B cell (primary cell): ENCODE data around the gene LSMEM2. TPM values are rescaled to one million over a fixed set of nuclear protein-coding genes. Genes with fewer than 3 reads are reported as not detected.

Experiments used
- ATAC-seq: fragments of 200-7000 bp; cut with Tn5 transposase; one replicate; pipeline ENCODE4 v1.10.0; 2021; ENCODE audit warnings: low read depth, mild to moderate bottlenecking, moderate number of reproducible peaks, moderate library complexity
- CTCF ChIA-PET: fragments of 350-600 bp; sonication (Branson Sonifier 250); formaldehyde crosslinking; loops from one replicate; lab custom pipeline; 2021; ENCODE audit warnings: antibody characterized with exemption, inconsistent platforms; lab: Charles Lee
- POLR2A ChIA-PET: fragments of 350-600 bp; sonication (Branson Sonifier 250); formaldehyde crosslinking; loops from one replicate; lab custom pipeline; 2021; ENCODE audit warnings: antibody characterized with exemption; lab: Charles Lee
- DNase-seq: peaks from one replicate; pipeline ENCODE4 v3.0.0; 2013
- H2AFZ ChIP-seq: 2 replicates; pipeline ENCODE4 v1.6.1; 2012; ENCODE audit warnings: mild to moderate bottlenecking, low read depth, low read length; ENCODE audit not compliant: insufficient read depth, poor library complexity, severe bottlenecking
- H3K27ac ChIP-seq, 2 donors: 1 replicate in 1 of 2; 2 replicates in 1 of 2; pipeline ENCODE4 v1.5.1; 2012 to 2013; ENCODE audit warnings: low read length in 2 of 2, mild to moderate bottlenecking in 2 of 2, moderate library complexity in 1 of 2
- H3K27me3 ChIP-seq, 4 experiments: fragments of 200-600 bp in 1 of 4; sonication (generic) in 1 of 4; replicated peaks in 1 of 4; 1 replicate in 2 of 4; 2 replicates in 2 of 4; pipeline versions ENCODE4 v1.6.1 to v1.7.0; 2013 to 2016; ENCODE audit warnings: low read length in 3 of 4, mild to moderate bottlenecking in 2 of 4, mixed read lengths in 1 of 4, moderate library complexity in 1 of 4; ENCODE audit not compliant: insufficient read depth in 4 of 4, control insufficient read depth in 3 of 4; ENCODE audit errors: control extremely low read depth in 1 of 4
- H3K36me3 ChIP-seq, 2 experiments: replicated peaks in 1 of 2; 1 replicate in 1 of 2; 2 replicates in 1 of 2; pipeline versions ENCODE4 v1.6.1 to v1.7.1; 2013; ENCODE audit warnings: low read length in 1 of 2; ENCODE audit not compliant: insufficient read depth in 2 of 2, control insufficient read depth in 1 of 2; ENCODE audit errors: control extremely low read depth in 1 of 2, extremely low read depth in 1 of 2
- H3K4me1 ChIP-seq, 2 donors: fragments of 200-600 bp in 1 of 2; sonication (generic) in 1 of 2; 1 replicate in 1 of 2; 2 replicates in 1 of 2; pipeline versions ENCODE4 v1.5.1 to v1.6.1; 2013 to 2017; ENCODE audit warnings: low read length in 2 of 2; ENCODE audit not compliant: control insufficient read depth in 2 of 2, insufficient read depth in 2 of 2
- H3K4me2 ChIP-seq: replicated peaks from 2 replicates; pipeline ENCODE3; 2012; ENCODE audit warnings: mild to moderate bottlenecking, low read depth, low read length; ENCODE audit not compliant: poor library complexity, severe bottlenecking
- H3K4me3 ChIP-seq, 5 experiments: fragments of 200-600 bp in 1 of 5; sonication (generic) in 1 of 5; 1 replicate in 3 of 5; 2 replicates in 2 of 5; pipeline versions ENCODE4 v1.5.1 to v1.7.0; 2011 to 2016; ENCODE audit warnings: low read length in 4 of 5, mild to moderate bottlenecking in 4 of 5, low read depth in 2 of 5, control low read depth in 1 of 5, moderate library complexity in 1 of 5; ENCODE audit not compliant: insufficient read depth in 1 of 5; ENCODE audit errors: control extremely low read depth in 1 of 5, extremely low read depth in 1 of 5
- H3K79me2 ChIP-seq: fragments of 200-600 bp; sonication (generic); one replicate; pipeline ENCODE4 v1.6.0; 2016; ENCODE audit warnings: low read length; ENCODE audit not compliant: control insufficient read depth, insufficient read depth
- H3K9ac ChIP-seq: fragments of 200-600 bp; sonication (generic); 2 replicates; pipeline ENCODE4 v1.6.1; 2017; ENCODE audit warnings: mild to moderate bottlenecking, low read length, moderate library complexity
- H3K9me3 ChIP-seq, 3 donors: one replicate each; pipeline versions ENCODE4 v1.6.1 to v1.7.1; 2013; ENCODE audit warnings: low read length in 2 of 3; ENCODE audit not compliant: control insufficient read depth in 2 of 3, insufficient read depth in 1 of 3; ENCODE audit errors: control extremely low read depth in 1 of 3
- H4K20me1 ChIP-seq: 2 replicates; pipeline ENCODE4 v1.6.0; 2012; ENCODE audit warnings: mild to moderate bottlenecking, low read length; ENCODE audit not compliant: insufficient read depth, control insufficient read depth, poor library complexity, severe bottlenecking
- H3K27ac Mint-ChIP-seq: one replicate; pipeline ENCODE4 v1.8.0; 2021; ENCODE audit warnings: mixed read lengths
- H3K27me3 Mint-ChIP-seq: one replicate; pipeline ENCODE4 v1.8.0; 2021; ENCODE audit warnings: mixed read lengths
- H3K4me1 Mint-ChIP-seq: one replicate; pipeline ENCODE4 v1.8.0; 2021; ENCODE audit warnings: mixed read lengths
- H3K4me3 Mint-ChIP-seq: one replicate; pipeline ENCODE4 v1.8.0; 2021; ENCODE audit warnings: mixed read lengths
- H3K9me3 Mint-ChIP-seq: one replicate; pipeline ENCODE4 v1.8.0; 2022; ENCODE audit warnings: mixed read lengths; ENCODE audit not compliant: insufficient read depth
- EZH2 ChIP-seq: IDR thresholded peaks from 2 replicates; pipeline ENCODE4 v1.6.1; 2012; ENCODE audit warnings: borderline replicate concordance, low read depth, mild to moderate bottlenecking, moderate library complexity, low read length; ENCODE audit not compliant: insufficient read depth, poor library complexity, severe bottlenecking
- WGBS: methylation state at CpG from one replicate; pipeline ENCODE4 v1.1.5; 2013; ENCODE audit warnings: missing lambda C conversion rate; ENCODE audit not compliant: insufficient coverage; 5-methylcytosine and 5-hydroxymethylcytosine counted together
- intact Hi-C: fragments of 100-400 bp; cut with micrococcal nuclease; formaldehyde crosslinking; loops from one replicate; pipeline ENCODE4 v1.10.0; 2022
- polyA plus RNA-seq: library from polyadenylated mRNA; depleted of rRNA; stranded (reverse); fragments of >200 nt; gene quantifications from 2 replicates; pipeline ENCODE4 v1.2.3, GENCODE V29; 2012
- total RNA-seq, 2 donors: library from RNA; stranded (reverse); fragments of 120-200 nt in 1 of 2; gene quantifications; 1 replicate in 1 of 2; 2 replicates in 1 of 2; pipeline versions ENCODE4 v1.2.3 to v1.2.4, GENCODE V29; 2013 to 2022
- TF ChIP-seq, protein P1 (sequence below): fragments of 200-600 bp; IDR thresholded peaks from one replicate; pipeline ENCODE4 v1.8.0; 2022; ENCODE audit warnings: antibody characterized with exemption, mild to moderate bottlenecking

The LSMEM2 gene
- total and polyA plus RNA-seq, 2 donors (not counting 1 experiment from before 2014, with no cell fraction given): not detected

DNA sequence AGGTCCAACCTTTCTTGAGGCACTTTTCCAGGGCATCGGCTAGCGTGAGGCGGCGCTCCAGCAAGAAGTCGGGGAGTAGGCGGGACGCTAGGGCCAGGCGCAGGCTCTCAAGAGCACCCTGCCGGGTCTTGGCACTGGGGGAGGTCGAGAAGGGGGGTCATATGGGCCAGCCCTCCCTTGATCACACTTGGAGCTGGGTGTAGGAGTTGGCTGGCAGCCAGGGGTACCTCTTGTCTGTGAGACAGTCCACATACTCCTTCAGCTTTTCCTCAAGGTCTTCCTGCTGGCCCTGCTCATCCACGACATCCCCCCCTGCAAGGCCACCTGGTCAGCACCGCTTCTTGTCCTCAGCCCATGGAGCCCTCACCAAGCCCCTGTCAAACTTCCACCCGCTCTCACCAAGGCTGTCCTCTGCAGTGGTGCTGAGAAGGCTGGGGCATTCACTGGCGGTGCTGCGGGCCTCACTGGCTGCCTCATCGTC is 11.3 kb downstream of the LSMEM2 start:
- Histone ChIP-seq H4K20me1 (no peaks in the 10 kb centered on the region), H2AFZ (no peak overlapping the region), H3K27me3 (no peaks in the 10 kb centered on the region), H3K9ac (no peak overlapping the region), H3K79me2 (peaks cover 18% of the 10 kb centered on the region), H3K4me3 (no peak overlapping the region), H3K36me3 (peaks cover 0 to 29% of the 10 kb centered on the region in 2 experiments), H3K4me2 (no peak overlapping the region), H3K9me3 (no peaks in the 10 kb centered on the region), H3K27ac (no peak overlapping the region), H3K4me1 (peaks cover 11 to 17% of the 10 kb centered on the region in 2 donors)
- no peak for TF ChIP-seq EZH2
- TF ChIP-seq, protein P1, sequence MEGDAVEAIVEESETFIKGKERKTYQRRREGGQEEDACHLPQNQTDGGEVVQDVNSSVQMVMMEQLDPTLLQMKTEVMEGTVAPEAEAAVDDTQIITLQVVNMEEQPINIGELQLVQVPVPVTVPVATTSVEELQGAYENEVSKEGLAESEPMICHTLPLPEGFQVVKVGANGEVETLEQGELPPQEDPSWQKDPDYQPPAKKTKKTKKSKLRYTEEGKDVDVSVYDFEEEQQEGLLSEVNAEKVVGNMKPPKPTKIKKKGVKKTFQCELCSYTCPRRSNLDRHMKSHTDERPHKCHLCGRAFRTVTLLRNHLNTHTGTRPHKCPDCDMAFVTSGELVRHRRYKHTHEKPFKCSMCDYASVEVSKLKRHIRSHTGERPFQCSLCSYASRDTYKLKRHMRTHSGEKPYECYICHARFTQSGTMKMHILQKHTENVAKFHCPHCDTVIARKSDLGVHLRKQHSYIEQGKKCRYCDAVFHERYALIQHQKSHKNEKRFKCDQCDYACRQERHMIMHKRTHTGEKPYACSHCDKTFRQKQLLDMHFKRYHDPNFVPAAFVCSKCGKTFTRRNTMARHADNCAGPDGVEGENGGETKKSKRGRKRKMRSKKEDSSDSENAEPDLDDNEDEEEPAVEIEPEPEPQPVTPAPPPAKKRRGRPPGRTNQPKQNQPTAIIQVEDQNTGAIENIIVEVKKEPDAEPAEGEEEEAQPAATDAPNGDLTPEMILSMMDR: no peak
- WGBS: 98% methylated on average over 14 of the region's 16 CpGs
- no peak for DNase-seq
- ChIA-PET POLR2A (no interaction called here), CTCF (interaction anchor here (0.6 to 1.7 kb wide), 2 partner anchors 9 to 12 kb away, joined by 4 to 5 read pairs; partner anchors contain the start of genes HYAL3 and NAA80)
- Mint-ChIP-seq H3K4me3 (peak overlapping the region; percentile 39), H3K27me3 (no peaks in the 10 kb centered on the region), H3K9me3 (no peaks in the 10 kb centered on the region), H3K4me1 (peaks cover 14% of the 10 kb centered on the region), H3K27ac (no peak overlapping the region)
- intact Hi-C loops: loop anchor here (10.0 kb wide), 1 partner anchor 1095 kb away; the partner anchor contains the start of gene MANF
- no peak for ATAC-seq
